HCEC 1CT (cell line): ENCODE data around the gene HHIPL1.
"Not testable (repeated sequence)": the region's sequence is repeated elsewhere in the genome, so short reads cannot be mapped to it uniquely, and the experiment has no call there.

Source experiments
- DNase-seq: peaks from one replicate; pipeline ENCODE4 v3.0.0-alpha.2; 2017

The HHIPL1 gene

DNA sequence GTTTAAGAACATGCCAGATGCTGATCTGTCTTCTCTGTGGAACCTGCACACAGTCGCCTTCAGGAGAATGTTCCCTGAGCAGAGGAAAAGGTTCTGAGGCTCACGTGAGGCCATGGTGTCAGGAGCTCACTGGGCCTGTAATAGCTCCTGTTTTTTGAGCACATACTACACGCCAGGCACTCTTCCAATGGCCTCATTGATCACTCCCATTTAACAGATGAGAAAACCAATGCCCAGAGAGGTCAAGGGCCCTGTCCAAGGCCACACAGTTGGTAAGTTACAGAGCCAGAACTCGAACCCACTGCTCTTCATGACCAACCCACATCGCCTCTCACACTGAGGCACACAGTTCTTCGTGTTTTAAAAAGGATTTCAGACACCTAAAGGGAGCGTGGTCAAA is 7.3 kb upstream of the HHIPL1 start:
- DNase-seq, result no peak

GRCh38 chr14:99642771-99643170 is 2.2 kb upstream of the HHIPL1 start:
- not testable (repeated sequence) for DNase-seq

GRCh38 chr14:99643343-99643742 is 1.6 kb upstream of the HHIPL1 start:
- DNase-seq, result no peak

DNA sequence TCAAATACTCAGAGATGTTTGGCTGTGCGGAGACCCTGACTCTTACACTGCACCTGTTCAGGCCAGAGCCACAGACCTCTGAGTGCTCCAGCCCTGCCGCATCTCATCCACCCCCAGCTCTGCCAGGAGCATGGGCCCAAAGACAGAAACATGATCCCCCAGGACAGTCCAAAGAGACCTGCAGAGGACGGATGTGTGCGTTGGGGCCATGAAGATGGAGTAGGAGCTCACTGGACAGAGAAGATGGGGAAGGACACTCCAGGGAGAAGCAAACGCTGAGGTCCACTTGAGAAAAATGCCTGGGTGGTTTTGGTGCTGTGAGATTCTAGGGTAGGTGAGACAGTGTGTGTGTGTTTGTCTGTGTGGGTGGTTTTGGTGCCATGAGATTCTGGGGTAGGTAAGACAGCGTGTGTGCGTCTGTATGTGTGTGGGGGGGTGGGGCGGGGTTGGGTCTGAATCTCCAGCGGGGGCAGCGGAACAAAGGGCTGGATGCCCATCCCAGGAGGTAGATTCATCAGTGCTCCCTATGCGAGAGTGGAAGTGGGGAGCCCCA is 818 bp upstream of the HHIPL1 start:
- no peak for DNase-seq

GRCh38 chr14:99645545-99646505 is 896 bp downstream of the HHIPL1 start:
- DNase-seq, result no peak

DNA sequence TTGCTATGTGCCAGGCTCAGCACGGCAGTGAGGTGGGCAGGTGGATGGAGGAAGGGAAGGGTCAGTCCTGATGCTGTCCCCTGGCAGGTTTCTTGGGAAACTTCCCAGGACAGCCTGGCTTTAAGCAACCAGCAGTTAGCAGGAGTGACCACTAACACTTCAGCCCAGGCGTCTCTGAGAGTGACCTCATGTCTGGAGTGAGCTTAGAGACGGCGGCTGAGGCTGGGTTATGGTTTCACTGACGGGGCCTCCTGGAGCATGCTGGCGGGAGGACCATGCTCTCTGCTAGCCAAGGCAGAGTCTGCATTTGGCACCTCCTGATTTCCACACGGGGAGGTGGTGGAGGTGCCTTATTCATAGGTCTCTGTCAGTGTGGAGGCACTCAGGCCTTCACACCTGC is 2.5 kb downstream of the HHIPL1 start:
- no peak for DNase-seq

- no peak for DNase-seq
Measured at GRCh38 chr14:99648027-99648784, 3.3 kb downstream of the HHIPL1 start.

- peak; percentile 46 for DNase-seq
Measured at GRCh38 chr14:99649219-99649618, 4.3 kb downstream of the HHIPL1 start.

DNA sequence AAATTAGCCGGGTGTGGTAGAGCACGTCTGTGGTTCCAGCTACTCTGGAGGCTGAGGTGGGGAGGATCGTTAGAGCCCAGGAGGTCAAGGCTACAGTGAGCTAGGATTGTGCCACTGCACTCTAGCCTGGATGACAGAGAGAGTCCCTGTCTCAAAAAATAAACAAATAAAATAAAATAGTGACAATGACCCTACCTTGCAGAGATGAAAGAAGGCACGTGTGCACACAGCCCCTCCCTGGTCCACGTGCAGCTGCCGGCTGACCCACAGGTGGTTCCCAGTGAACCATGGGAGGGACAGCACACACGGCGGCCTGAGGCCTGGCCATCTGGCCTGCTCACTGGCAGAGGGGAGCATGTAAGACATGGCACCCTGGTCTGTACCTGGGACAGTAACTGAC is 4.7 kb downstream of the HHIPL1 start:
- no peak for DNase-seq

DNA sequence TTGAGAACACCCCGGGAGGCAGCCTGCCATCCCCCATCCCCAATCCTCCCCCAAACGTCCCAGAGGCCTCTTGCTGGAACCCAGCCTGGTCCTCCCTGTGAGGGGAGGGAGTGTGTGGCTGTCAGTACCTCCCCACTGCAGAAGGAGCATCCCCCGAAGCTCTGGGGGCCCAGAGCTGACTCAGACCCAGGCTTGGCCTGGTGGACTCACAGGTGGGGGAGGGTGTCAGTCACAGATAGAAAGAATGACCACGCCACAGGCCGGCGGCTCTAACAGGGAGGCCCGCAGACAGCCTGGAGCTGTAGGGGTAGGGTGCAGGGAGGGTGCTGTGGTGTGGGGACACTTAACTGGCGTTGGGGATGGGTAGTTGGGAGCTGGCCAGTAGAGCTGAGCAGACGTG is 5.3 kb downstream of the HHIPL1 start:
- DNase-seq, result no peak

DNA sequence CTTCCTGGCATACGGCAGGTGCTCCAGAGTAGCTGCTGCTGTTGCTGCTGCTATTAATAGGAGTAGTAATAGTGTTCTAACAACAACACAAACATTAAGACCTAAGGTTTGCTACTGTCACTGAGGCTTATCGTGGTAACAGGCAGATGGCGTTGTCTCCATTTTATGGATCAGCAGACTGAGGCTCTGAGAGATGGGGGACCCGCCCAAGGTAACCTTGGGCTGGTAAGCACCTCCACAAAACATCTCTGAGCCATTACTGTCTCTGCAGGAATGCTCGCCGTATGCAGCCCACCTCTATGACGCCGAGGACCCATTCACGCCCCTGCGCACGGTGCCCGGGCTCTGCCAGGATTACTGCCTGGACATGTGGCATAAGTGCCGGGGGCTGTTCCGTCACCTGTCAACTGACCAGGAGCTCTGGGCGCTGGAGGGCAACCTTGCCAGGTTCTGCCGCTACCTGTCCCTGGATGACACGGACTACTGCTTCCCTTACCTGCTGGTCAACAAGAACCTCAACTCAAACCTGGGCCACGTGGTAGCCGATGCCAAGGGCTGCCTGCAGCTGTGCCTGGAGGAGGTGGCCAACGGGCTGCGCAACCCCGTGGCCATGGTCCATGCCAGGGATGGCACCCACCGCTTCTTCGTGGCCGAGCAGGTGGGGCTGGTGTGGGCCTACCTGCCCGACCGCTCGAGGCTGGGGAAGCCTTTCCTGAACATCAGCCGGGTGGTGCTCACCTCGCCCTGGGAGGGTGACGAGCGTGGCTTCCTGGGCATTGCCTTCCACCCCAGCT is 7.2 kb downstream of the HHIPL1 start:
- DNase-seq, result no peak

DNA sequence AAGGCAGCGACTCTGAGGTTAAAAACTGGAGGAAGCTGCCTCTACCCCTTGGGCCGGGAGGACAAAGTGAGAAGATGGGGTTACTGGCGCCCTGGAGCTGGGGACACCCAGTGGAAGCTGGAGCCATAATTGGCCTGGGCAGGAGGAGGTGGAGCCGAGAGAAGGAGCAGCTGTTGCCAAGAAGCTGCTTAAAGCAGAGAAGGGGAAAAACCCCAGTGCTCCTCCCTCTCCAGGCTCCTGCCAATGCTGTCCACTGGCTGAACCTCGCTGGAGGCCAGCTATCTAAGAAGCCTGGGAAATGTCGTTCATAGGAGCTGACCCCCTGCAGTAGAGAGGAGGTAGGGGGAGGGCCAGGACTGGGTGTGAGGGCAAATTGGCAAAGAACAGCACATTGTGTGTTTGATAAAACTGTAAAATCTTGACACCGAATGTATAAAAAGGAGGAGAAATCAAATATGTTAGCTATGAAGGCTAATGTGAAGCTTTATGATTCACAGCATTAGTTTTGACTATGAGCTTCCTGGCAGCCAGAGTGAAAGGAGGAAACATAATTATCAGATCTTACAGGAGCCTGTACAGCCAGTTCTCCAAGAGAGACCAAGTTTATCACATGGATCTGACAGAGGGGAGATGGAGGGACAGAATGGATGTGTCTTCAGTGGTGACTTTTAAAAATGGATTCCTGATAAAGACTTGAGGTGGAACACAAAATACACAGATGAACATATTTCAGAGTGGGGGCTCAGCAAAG is 9.5 kb downstream of the HHIPL1 start:
- DNase-seq, result peak; percentile 57

DNA sequence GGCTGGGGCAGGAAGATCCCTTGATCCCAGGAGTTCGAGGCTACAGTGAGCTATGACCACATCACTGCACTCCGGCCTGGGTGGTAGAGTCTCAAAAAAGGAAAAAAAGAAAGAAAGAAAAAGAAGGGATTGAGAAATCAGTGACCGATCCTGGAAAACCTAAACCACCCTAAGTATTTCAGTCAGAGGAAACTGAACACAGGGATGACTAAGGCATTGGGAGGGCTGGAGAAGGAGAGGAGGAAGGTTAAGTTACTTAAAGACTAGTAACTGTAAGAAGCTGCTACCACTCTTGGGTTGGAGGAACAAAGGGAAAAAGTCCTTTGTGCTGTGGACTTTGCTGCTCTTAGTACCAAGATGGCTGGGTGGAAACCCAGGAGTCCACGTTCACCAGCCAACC is 10.6 kb downstream of the HHIPL1 start:
- DNase-seq, result peak; percentile 7

DNA sequence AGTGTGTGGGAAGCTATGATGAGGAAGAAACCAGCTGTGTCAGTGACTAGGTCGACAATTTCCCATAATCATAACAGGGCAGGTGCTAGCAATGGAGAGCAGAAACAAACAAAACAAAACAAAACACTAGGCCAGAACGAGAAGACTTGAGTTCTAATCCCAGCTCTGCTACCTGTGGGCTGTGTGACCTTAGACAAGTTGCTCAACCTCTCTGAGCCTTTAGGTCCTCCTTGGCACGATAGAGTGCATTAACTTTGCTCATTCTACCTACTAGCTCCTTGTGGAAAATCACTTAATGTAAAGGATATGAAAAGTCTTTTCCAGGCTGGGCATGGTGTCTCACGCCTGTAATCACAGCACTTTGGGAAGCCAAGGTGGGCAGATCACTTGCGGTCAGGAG is 11.2 kb downstream of the HHIPL1 start:
- DNase-seq, result no peak

DNA sequence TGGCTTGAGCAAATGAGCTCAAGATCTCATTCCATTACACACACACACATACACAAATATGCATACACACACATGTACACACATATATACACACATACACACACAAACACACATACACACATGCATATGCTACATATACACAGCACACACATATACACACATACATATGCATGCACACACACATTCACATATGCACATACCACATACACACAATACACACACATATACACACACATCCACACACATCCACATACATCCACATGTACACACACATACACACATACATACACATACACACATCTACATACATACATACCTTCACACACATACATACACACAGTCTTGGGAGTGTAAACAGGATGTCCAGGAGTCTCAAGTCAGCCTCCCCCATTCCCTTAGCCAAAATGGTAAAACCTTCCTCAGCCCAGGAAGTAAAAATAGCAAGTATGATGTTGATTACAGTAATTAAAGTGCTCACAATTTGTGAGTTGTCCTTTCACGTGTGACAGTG is 12.8 kb downstream of the HHIPL1 start:
- no peak for DNase-seq

DNA sequence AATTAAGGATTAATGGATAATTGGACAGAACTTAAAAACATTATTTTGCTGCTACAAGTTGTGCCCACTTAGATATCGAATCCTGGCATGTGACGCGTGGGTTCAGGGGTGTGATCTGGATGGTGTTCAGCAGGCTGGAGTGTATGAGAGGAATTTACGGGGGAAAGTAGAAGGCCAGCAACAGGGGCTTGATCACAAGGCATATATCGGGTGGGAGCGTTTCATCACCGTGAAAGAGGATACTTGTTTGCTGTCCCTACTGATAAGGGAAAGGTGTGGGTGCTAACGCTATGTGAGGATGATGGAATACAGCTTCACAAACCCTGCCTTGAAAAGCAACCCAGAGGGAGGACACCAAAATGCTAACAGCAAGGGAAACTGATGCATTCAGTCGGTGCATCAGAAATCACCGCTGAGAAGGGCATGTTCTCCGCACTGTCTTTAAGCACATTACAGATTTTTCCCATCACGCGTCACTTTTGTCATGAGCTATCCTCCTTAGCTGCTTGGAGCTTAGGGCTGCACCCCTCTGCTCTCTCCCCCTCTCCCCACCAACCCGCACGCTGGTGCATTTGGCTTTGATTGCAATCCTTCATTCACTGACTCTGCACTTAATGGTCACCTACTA is 13.4 kb downstream of the HHIPL1 start:
- no peak for DNase-seq

- no peak for DNase-seq
Measured at GRCh38 chr14:99659333-99659741, 14.4 kb downstream of the HHIPL1 start.

DNA sequence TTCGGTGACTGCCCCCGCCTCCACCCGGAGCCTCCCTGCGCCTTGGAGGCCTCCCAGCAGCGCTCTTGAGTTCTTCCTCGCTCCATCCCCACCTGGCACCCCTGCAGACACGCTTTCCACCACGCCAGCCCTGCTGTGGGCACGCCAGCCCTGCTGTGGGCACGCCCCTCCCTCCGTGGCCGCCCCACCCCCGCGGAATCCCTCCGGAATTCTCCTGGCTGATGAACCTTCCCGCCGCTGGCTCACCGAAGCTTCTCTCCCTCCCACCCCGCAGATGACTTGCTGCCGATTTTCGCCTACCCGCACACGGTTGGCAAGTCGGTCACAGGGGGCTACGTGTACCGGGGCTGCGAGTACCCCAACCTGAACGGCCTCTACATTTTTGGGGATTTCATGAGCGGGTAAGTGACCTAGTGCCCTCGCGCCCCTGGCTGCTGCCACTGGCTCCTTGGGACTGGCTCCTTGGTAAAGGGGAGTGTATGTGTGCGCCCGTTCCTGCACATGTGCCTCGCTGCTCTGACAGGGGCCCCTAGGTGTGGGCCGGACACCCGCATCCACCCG is 15.2 kb downstream of the HHIPL1 start:
- no peak for DNase-seq

- DNase-seq, result no peak
Measured at GRCh38 chr14:99660794-99661193, 15.9 kb downstream of the HHIPL1 start.

- not testable (repeated sequence) for DNase-seq
Measured at GRCh38 chr14:99661206-99661605, 16.3 kb downstream of the HHIPL1 start.

GRCh38 chr14:99662846-99663245 is 17.9 kb downstream of the HHIPL1 start:
- no peak for DNase-seq
